GM21786 (cell line): Measurements from ENCODE around the gene CADM3.
A peak's percentile ranks its signal among the peaks of the same experiment; 100 is the strongest.

Source experiments
- ATAC-seq: cut with Tn5 transposase; IDR thresholded peaks from one replicate; pipeline ENCODE4 v1.9.1; 2021; ENCODE audit not compliant: unreplicated experiment

Gene CADM3, protein sequence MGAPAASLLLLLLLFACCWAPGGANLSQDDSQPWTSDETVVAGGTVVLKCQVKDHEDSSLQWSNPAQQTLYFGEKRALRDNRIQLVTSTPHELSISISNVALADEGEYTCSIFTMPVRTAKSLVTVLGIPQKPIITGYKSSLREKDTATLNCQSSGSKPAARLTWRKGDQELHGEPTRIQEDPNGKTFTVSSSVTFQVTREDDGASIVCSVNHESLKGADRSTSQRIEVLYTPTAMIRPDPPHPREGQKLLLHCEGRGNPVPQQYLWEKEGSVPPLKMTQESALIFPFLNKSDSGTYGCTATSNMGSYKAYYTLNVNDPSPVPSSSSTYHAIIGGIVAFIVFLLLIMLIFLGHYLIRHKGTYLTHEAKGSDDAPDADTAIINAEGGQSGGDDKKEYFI

DNA sequence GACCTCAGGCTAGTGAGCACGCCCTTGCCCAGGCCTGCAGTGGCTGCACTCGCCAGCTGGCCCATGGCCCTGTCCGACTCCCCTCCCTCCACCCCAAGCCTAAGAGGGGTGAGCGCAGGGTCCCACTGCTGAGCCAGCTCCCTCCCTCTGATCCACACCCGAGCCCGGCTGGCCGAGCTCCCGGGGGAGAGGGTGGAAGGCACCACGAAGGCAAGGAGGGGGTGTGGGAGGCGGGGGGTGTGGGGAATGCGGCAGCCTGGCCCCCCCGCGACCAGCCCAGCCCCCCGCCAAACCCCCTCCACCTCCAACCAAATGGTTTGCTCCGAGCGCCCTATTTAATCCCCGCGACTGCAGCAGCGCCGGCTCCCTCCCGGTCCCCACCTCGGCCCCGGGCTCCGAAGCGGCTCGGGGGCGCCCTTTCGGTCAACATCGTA lies at the start of gene CADM3:
TSS of gene CADM3 (plus strand) at position 362 of the 434 bp plus-strand sequence. CDS start 151 bp downstream, outside the sequence.
- ATAC-seq = no peak

DNA sequence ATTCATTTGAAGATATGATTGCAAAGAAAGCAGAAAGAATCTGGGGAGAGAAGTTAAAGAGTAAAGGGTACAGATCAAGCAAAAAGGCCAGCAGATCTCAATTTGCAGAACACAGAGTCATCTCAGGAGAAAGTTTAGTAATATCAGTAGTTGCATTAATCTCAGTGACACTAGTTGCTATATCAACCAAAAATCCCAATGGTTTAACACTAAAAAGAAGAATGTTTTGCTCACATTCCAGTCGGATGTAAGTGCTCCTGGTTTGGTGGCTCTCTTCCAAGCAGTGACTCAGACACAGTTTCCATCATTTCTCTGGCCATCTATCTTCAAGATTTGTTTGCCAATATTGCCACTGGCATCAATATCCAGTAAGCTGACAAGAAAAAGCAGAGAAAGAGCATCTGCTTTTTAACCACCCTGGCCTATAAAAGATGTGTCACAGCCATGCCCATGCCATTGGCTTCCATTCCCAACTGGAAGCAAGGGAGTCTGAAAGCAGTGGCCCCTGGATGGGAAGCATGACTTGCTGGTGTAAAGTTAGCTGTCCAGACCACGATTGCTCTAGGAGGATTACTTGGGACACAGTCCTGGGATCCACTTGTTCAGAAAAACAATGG lies 49.3 kb upstream of the CADM3 start:
- peak; percentile 74 for ATAC-seq

DNA sequence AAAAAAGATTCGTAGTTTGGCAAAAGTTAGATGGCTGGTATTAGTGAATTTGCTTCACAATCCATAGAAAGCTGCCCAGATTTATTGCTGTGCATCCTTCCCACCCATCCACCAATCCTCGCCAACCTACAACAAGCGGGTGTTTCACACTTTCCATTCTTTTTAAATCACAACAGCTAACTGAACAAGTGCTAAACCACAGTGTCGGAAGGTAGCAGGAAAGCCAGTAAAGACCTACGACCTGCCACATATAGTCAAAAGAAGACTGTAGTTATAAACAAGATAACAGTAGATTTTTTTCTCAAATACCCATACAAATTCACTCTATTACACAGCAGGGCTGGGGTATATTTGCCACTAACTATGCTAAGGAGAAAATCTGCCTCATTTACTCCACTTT lies 47.8 kb upstream of the CADM3 start:
- ATAC-seq = no peak

DNA sequence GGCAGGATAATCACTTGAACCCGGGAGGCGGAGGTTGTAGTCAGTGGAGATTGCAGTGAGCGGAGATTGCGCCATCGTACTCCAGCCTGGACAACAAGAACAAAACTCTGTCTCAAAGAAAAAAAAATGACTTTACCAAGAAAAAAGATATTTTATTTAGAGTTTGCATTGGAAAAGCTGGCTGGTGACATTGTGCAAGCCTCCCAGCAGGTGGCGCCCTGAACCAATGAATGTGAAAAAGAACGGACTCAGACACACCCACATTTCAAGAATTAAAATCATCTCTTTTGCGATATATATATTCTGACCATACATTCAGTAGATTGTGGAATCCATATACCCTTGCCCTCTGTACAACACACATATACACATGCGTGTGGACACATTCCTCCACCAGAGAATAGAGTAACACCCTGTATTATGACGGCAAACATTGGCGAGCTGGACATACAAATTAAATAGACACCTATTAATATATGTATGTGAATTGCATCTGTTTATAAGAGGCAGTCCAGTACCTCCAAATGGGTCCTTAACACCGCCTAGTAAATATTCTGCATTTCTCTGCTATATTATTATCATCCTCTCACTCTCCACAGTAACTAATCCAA lies 39.0 kb upstream of the CADM3 start:
- no peak for ATAC-seq

- no peak for ATAC-seq
Measured at GRCh38 chr1:159140474-159140873, 30.9 kb upstream of the CADM3 start.

GRCh38 chr1:159141584-159142390 lies 29.6 kb upstream of the CADM3 start:
- no peak for ATAC-seq

GRCh38 chr1:159142391-159142663 lies 29.1 kb upstream of the CADM3 start:
- ATAC-seq = no peak

- no peak for ATAC-seq
Measured at GRCh38 chr1:159142726-159143510, 28.5 kb upstream of the CADM3 start.

- ATAC-seq = no peak
Measured at GRCh38 chr1:159144571-159144970, 26.8 kb upstream of the CADM3 start.

DNA sequence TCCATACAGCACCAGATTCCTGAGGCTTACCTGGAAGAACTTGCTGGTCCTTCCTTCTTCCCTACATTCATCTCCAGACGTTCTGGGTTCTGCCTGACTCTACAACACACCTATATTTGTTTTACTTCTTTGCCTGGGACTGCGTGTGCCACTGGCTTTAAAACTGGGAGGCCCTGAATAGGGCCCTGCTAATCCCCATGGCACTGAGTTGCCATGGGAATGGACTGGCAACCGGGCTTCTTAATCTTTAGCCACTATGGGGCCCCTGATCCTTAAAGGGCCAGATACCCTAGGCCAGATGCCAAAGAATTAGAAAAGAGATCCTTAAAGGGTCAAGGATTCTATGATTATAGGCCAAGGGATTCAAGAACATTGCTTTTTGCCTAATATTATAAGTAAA lies 24.4 kb upstream of the CADM3 start:
- no peak for ATAC-seq

DNA sequence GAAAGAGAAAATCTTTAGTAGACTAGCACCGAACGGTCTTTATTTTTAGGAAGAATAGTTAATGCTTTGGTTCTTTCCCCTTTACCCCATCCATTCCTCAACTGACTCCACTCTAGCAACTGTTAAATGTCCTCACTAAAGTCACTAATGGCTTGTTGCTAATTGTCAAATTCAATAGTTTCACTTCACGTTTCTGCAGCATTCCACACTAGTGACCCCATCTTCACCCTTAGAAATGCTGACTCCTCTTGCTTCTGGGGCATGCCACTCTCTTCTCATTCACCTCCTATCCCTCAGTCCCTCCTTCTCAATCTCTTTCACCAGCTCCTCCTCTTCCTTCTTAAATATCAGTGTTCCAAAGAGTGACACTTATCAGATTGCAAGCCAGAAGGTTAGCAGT lies 19.4 kb upstream of the CADM3 start:
- ATAC-seq = no peak

DNA sequence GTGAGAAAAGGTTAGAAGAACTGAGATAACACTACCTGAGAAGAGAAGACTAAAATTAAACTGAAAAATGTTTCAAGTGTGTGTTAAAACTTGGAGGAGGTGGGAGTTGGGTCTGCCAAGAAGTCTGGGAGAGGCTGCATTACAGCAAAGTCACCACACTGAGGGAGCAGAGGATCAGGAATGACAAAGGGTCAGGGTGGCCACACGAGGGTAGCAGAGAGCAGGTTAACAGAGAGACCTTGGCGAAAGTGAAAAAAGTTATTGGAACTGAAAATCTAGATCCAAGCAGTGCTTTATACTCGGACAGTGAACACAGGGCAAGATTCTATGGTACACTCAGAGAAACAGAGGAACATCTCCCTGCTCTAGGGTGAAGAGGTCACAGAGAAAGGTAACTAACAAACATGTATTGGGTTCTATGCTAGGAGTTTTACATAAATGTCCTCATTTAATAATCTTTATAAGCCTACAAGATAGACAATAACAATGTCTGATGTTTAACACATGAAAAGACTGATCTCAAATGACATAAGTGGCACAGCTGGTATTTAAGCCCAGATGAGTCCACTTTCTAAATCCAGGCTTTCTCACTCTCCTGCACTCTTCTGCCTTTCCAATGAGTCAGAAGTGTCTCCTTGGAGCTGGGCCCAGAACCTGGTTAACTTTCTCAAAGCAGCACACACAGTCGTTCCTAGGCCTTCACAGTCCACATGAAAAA lies 10.3 kb upstream of the CADM3 start:
- peak; percentile 91 for ATAC-seq

DNA sequence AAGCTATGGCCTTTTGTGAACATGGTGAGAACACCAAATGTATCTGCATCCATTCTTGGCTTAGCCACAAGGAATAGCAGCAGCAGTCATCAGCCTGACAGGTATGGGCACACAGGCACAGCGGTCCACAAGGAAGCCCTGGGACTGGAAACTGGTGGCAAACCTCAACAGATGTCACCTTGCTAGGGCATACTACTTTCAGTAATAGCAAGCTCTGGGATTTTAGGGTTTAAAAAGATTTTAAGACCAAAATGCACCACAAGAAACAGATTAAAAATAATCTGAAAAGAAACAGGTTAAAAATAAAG lies 9.7 kb upstream of the CADM3 start:
- ATAC-seq = no peak

- no peak for ATAC-seq
Measured at GRCh38 chr1:159162516-159163265, 8.7 kb upstream of the CADM3 start.

- no peak for ATAC-seq
Measured at GRCh38 chr1:159163614-159164228, 7.7 kb upstream of the CADM3 start.

GRCh38 chr1:159168043-159168442 lies 3.4 kb upstream of the CADM3 start:
- no peak for ATAC-seq

DNA sequence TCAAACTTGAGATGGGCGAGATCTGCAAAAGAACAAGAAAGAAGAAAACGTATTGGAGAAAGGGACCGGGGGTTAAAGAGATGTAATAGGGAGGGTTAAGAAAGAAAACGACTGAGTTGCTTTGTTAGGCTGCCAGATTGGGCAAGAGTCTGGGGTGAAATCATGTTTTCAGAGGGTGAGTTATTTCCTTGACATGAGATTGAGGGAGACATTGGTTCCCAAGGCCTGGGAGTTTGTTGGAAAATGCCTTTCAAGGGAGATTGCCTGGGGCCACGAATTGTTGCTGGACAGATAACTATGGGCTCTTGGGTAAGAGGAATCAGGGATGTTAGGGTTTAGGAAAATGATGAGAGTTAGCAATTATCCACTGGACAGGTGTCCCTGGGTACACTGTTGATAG lies 776 bp upstream of the CADM3 start:
- no peak for ATAC-seq

- ATAC-seq = no peak
Measured at GRCh38 chr1:159171688-159172501, 480 bp downstream of the CADM3 start.
